GM18951 (cell line): ENCODE results near the gene LEPR.

ENCODE experiments used
- POLR2A ChIP-seq: IDR thresholded peaks from 4 replicates; pipeline ENCODE4 v1.6.1; 2011; ENCODE audit warnings: mild to moderate bottlenecking; ENCODE audit not compliant: insufficient read length, insufficient read depth; ENCODE audit errors: extremely low read depth
- in situ Hi-C: fragments of 300-500 bp; cut with MboI; formaldehyde crosslinking; loops from one replicate; pipeline ENCODE4 v1.12.0; 2022; ENCODE audit warnings: low sequenced_read_pairs, mixed read lengths, inconsistent platforms; ENCODE audit not compliant: unreplicated experiment

The LEPR gene

DNA sequence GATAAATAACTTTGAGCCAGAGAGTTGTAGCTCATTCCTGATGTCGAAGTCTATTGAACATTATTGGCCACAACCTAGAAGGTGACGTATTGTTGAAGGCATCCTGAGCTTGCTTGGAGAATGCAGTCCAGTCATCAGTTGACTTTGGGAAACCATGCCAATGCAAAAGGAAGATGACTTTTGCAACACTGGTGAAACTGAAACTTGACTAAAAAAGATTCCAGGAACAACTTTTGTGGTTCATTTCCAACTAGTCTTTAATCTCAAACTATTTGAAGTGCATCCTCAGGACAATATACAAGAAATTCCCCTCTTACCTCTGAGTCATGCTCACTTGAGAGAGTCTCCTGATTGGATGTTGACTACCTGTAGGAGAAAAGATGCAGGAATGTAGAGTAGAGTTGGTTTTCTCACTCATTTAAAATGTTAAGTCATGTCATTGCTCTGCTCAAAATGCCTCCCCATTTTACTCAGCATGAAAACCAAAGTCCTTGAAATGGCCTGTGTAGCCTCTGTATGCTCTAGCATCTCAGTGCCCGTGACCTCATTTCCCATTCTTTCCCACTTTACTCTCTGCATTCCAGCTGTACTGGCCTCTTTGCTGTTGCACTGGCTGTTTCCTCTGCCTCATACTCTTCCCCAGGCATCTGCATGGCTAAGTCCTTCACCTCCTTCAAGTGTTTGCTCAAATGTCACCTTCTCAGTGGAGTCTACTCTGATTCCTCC lies 24.4 kb upstream of the LEPR start:
- no peak for TF ChIP-seq POLR2A
- in situ Hi-C loops = no loop called here

DNA sequence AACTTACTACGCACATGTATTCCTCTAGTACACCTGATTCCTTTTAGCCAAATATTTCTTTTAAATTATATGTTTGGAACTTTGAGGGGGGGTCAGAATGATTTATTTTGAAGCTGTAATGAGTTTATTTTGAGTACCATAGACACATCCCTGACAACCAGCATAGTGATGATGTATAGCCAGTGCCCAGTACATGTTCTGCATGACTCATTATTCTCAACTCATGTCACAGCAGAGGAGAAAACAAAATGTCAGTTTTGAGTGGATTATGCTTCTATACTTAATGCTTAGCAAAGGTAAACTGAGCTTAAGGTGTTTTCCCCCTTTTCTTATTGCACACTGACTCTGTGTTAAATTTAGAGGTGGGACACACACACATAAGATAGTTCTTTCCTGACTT lies 22.4 kb upstream of the LEPR start:
- no peak for TF ChIP-seq POLR2A
- in situ Hi-C loops = no loop called here

DNA sequence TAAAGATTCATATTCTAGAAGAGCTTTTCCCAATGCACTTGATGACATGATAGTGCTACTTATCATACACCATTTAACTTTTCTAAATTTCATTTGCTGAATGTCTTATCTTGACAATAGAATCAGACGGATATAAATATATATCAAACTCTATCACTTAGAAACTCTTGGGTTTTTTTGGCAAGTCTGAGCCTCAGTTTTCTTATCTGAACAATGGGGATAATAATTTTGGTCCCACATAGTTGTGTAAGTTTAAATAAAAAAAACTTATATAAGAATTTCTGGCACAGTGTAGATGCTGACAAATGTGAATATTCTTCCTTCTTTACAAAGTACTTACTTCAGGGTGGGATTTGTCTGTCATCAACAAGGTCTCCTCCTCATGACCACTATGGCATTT lies 21.5 kb upstream of the LEPR start:
- no peak for TF ChIP-seq POLR2A
- in situ Hi-C loops = no loop called here

DNA sequence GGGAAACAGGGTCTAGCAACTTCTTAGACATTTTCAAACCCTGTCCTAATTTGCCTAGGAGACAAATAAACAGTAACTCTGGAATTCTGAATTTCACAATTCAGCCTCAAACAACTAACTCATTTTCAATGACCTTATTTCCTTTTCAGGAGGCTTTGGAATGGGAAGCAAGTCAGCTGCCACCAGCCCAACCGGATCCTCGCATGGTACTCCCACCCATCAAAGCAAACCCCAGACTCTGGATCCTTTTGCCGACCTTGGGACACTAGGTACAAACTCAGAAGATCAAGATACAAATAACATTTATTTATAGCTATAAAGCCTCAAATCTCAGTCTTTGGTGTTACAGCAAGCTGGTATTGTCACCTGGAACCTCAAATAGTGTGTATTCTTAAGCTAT lies 18.9 kb upstream of the LEPR start:
- in situ Hi-C loops = no loop called here
- no peak for TF ChIP-seq POLR2A

DNA sequence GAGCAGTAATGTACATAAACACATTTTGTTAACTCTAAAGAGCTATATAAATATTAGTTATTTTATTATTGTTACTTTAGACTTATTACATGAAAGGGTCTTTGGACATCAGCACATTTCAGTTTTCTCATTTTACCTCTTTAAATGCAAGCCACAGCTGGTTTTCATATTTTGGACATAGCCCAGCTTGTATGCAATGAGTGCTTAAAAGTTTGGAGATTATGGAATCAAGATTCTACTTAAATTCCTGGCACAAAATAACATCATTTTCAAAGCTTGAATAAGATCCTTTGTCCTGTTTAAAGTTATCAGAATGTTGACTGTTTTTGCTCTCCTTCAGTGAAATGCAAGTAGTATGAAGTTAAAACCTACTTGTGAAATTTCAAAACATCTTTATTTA lies 15.5 kb upstream of the LEPR start:
- in situ Hi-C loops = no loop called here
- no peak for TF ChIP-seq POLR2A

DNA sequence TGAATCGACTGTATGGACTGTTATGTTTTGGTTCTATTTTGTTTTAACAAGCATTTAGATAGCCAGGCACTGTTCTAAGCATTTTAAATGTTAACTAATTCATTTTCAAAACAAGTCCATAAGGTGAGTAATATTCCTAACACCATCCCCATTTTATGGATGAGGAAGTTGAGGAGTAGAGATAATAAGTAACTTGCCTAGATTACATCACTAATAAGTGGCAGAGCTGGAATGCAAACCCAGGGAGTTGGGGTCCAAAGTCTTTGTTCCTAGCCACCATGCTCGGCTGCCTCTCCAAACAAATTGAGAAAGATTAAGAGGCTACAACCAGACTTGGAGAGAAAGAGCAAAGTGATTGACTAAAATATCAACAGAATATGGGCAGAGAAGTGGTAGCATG lies 12.6 kb upstream of the LEPR start:
- no peak for TF ChIP-seq POLR2A
- in situ Hi-C loops = no loop called here

DNA sequence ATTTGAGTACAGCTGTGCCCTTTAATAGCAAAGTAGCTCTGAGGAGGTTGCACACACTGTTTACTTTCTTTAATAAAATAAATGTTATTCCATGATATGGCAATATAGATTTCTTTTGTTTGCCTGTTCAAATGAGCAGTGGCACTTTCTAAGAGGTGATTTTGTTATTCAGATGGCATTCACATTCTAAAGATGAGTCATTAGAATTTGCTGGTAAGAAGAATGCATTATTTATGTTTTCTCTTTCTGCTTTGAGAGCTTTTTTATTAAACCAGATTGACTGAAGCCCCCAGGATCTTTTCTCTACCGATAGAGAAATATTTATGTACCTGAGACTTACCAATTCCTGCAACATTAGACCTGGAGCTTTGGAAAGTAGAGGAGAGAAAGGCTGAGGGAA lies 11.2 kb upstream of the LEPR start:
- TF ChIP-seq POLR2A = no peak

DNA sequence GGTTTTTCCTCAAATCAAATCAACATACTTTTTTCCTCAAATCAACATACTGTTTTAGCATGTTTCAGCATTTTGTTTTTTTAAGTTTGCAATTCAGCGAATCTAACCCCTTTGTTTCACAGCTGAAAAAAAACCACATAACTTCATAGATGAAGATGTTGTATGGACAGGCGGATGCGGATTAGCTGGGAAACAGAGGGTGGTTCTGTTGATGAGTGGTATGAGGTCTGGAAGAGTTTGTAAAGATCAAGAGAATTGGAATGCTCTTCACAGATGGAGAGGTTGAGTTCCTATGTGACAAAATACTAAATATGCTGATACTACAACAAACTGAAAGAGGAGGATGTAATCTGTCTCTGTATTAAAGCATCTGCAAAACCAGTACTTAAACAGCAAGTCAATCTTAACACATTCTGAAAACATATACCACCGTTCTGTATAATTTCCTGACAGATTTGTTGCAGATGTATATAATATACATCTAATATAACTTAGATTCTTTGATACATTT lies 10.6 kb upstream of the LEPR start:
- in situ Hi-C loops = no loop called here
- TF ChIP-seq POLR2A = no peak

More for the DNA sequence above, 11.2 kb upstream of the LEPR start:
- in situ Hi-C loops = no loop called here

DNA sequence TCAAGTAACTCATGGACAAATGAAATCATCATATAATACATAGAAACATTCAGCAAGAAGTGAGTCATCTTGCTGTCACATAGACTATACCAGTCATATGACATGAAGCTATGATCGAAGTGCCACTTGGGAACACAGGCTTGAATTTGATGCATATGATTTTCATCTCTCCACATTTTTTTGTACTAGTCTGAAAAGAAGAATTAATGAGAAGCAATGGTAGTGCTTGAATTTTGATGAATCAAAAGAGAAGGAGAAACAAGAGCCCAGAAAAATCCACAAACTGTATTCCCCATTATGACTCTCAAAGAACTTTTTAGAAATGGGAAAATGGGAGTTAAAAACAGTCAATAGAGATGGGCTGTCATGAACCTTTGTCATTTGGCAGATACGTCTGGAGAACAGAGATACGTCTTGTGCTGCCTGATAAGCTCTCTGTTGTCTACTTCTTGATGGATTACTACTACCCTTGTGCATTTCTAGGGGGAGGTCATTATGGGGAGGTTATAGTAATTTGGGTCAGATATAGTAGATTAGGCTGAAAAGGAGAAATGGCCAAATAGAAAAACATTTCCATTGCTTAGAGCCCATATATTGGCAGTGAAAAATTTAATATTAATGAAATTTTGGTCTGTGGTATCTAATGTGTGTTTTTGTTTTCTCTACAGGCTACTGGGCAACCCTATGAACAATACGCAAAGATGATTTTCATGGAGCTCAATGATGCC lies 8.0 kb upstream of the LEPR start:
- in situ Hi-C loops = no loop called here
- no peak for TF ChIP-seq POLR2A

DNA sequence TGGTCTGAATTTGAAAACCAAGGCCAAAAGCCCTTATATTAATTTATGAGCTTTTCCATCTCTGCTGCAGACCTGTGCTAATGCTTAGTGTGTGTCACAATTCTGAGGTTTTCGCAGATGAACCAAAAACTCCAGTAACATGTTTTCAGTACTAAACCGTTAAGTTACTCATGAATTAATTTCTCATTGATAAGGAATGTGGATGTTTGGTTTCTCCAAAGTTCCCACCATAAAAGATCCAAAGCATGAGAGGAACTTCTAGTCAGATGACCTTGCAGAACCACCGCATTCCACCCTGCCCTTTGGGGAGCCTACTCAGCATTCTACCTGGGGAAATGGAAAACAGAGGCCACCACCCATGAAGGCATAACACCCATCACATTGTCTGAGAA lies 7.5 kb upstream of the LEPR start:
- TF ChIP-seq POLR2A = no peak
- in situ Hi-C loops = no loop called here

DNA sequence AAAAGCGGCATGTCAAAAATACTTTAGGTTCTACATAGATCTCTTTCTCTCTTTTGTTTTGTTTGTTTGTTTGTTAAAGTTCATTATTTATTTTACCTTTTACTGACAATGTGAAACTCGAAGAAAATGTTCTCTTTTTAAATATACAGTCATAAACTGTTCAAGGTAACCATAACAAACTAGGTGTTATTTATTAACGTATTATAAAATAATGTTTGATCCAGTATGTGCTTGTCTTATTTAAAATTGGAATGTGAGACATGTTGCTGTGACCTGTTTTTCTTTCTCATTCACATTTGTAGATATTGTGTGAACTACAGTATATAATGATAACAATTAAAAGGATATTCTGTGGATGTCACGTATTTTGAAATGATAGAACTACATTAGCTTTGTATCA lies 5.9 kb upstream of the LEPR start:
- in situ Hi-C loops = no loop called here
- TF ChIP-seq POLR2A = no peak

DNA sequence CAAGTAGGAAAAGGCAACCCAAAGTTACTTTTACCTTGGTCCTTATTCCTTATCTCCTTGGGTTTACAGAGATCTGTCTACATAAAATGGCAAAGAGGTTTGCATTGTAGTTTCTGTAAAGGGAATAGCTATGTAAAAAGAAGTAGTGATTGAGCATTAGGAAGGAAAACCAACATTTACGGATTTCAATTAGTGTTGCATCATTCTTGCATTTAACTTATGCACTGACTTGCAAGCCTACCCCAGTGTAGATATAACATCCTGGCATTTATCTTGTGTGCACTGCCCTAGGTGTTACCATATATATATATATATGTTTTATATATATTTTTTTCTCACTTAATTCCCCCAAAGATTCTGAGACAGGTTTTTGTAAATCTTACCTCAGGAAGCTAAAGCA lies 3.7 kb upstream of the LEPR start:
- in situ Hi-C loops = no loop called here
- no peak for TF ChIP-seq POLR2A

DNA sequence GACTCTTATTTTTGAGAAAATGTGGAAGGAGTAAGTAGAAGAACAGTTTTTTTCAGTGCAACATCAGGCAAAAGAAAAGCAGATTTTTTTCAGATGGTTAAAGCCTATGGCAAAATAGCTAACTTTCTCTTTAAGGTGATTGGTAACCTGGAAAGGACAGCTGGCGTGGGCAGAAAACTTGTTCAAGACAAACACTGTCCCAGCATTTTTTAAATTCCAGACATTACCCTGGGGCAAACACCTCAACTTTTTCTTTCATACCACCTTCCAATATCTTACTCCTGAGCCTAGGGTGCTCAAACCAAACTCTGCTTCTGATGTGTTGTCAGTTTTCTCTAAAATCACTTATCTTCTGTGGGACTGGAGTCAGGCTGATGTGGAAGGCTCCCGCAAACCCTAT lies 2.7 kb upstream of the LEPR start:
- in situ Hi-C loops = no loop called here
- no peak for TF ChIP-seq POLR2A
